Endothelial cell of umbilical vein (primary cell): ENCODE data around the gene CEACAM4. TPM values are rescaled to one million over a fixed set of nuclear protein-coding genes. Genes with fewer than 3 reads are reported as not detected.

Experiments
- BruUV-seq: library from RNA; stranded (reverse); fragments of 400-500 nt; replicated peaks from 2 replicates; lab custom pipeline; 2021; lab: Mats Ljungman, UMichigan
- CTCF ChIA-PET: fragments of 300-600, 350-600 bp; sonication (Branson Sonifier 250); formaldehyde crosslinking; loops from one replicate; lab custom pipeline; 2021; ENCODE audit warnings: antibody characterized with exemption, inconsistent platforms; lab: Charles Lee
- POLR2A ChIA-PET: fragments of 300-600, 350-600 bp; sonication (Branson Sonifier 250); formaldehyde crosslinking; loops from one replicate; lab custom pipeline; 2021; ENCODE audit warnings: antibody characterized with exemption, inconsistent platforms; lab: Charles Lee
- DNase-seq: peaks from one replicate; pipeline ENCODE4 v3.0.0-alpha.2; 2011; ENCODE audit warnings: low read depth, low spot score
- FAIRE-seq: peaks from 2 replicates; lab custom pipeline; 2011; peaks lifted over from hg19 to GRCh38; lab: Jason Lieb, UNC
- H2AFZ ChIP-seq: 2 replicates; pipeline ENCODE4 v1.6.0; 2012; ENCODE audit warnings: low read depth, low read length, control low read depth, inconsistent platforms
- H3K27ac ChIP-seq: 2 replicates; pipeline ENCODE4 v1.5.1; 2011; ENCODE audit warnings: low read depth, mild to moderate bottlenecking, control low read depth, low read length, moderate library complexity; ENCODE audit not compliant: insufficient read depth
- H3K27me3 ChIP-seq, 2 experiments: 2 replicates each; pipeline versions ENCODE4 v1.6.0 to v1.6.1; 2011; ENCODE audit warnings: low read length in 2 of 2, mixed read lengths in 1 of 2; ENCODE audit not compliant: control insufficient read depth in 2 of 2, insufficient read depth in 2 of 2
- H3K36me3 ChIP-seq, 2 experiments: 2 replicates in 1 of 2; 3 replicates in 1 of 2; pipeline ENCODE4 v1.5.1; 2011; ENCODE audit warnings: low read length in 2 of 2, mild to moderate bottlenecking in 1 of 2, moderate library complexity in 1 of 2; ENCODE audit not compliant: control insufficient read depth in 2 of 2, insufficient read depth in 2 of 2; ENCODE audit errors: extremely low read depth in 1 of 2
- H3K4me1 ChIP-seq: 3 replicates; pipeline ENCODE4 v1.5.1; 2011; ENCODE audit warnings: mild to moderate bottlenecking, low read length; ENCODE audit not compliant: control insufficient read depth, insufficient read depth; ENCODE audit errors: extremely low read depth
- H3K4me2 ChIP-seq: 2 replicates; pipeline ENCODE4 v1.6.1; 2011; ENCODE audit warnings: low read length, control low read depth, mixed read lengths; ENCODE audit not compliant: insufficient read depth
- H3K4me3 ChIP-seq, 3 experiments: fragments of 200-600 bp in 1 of 3; sonication (generic), shearing (Covaris generic) in 1 of 3; replicated peaks in 1 of 3; 2 replicates each; pipeline ENCODE4 v1.5.1; 2011 to 2016; ENCODE audit warnings: control low read depth in 3 of 3, low read length in 3 of 3, mild to moderate bottlenecking in 2 of 3, inconsistent platforms in 1 of 3, low read depth in 1 of 3, moderate library complexity in 1 of 3; ENCODE audit not compliant: insufficient read depth in 1 of 3
- H3K79me2 ChIP-seq: 2 replicates; pipeline ENCODE4 v1.6.0; 2012; ENCODE audit warnings: low read length, inconsistent platforms; ENCODE audit not compliant: control insufficient read depth, insufficient read depth
- H3K9ac ChIP-seq: replicated peaks from 2 replicates; pipeline ENCODE3; 2011; ENCODE audit warnings: low read length, control low read depth; ENCODE audit not compliant: insufficient read depth; ENCODE audit errors: extremely low read depth
- H3K9me1 ChIP-seq: replicated peaks from 3 replicates; pipeline ENCODE4 v1.6.0; 2011; ENCODE audit warnings: mild to moderate bottlenecking, low read length; ENCODE audit not compliant: control insufficient read depth, insufficient read depth; ENCODE audit errors: extremely low read depth
- H3K9me3 ChIP-seq: replicated peaks from 2 replicates; pipeline ENCODE4 v1.5.1; 2012; ENCODE audit warnings: low read length, inconsistent platforms; ENCODE audit not compliant: control insufficient read depth, insufficient read depth
- H4K20me1 ChIP-seq: replicated peaks from 2 replicates; pipeline ENCODE3; 2011; ENCODE audit warnings: mild to moderate bottlenecking, low read length; ENCODE audit not compliant: control insufficient read depth, insufficient read depth; ENCODE audit errors: extremely low read depth
- EZH2 ChIP-seq: IDR thresholded peaks from 2 replicates; pipeline ENCODE4 v1.6.1; 2012; ENCODE audit warnings: borderline replicate concordance, low read depth, mild to moderate bottlenecking, moderate library complexity, low read length, inconsistent platforms; ENCODE audit not compliant: severe bottlenecking
- FOS ChIP-seq: IDR thresholded peaks from 2 replicates; pipeline ENCODE4 v1.6.1; 2011; ENCODE audit warnings: mild to moderate bottlenecking, low read length, moderate library complexity, borderline replicate concordance; ENCODE audit not compliant: insufficient read depth
- GATA2 ChIP-seq: IDR thresholded peaks from 2 replicates; pipeline ENCODE4 v1.7.0; 2011; ENCODE audit warnings: low read depth, mild to moderate bottlenecking, moderate library complexity, mixed read lengths, low read length; ENCODE audit not compliant: insufficient read length, insufficient read depth
- JUN ChIP-seq: IDR thresholded peaks from 2 replicates; pipeline ENCODE4 v1.6.1; 2011; ENCODE audit warnings: borderline replicate concordance, low read depth; ENCODE audit not compliant: insufficient read length, insufficient read depth
- MAX ChIP-seq: IDR thresholded peaks from 2 replicates; pipeline ENCODE4 v1.6.1; 2011; ENCODE audit not compliant: insufficient read depth, insufficient read length
- MYC ChIP-seq: IDR thresholded peaks from one replicate; pipeline ENCODE4 v1.6.1; 2011; ENCODE audit warnings: mild to moderate bottlenecking, low read depth, low read length
- POLR2A ChIP-seq: IDR thresholded peaks from 2 replicates; pipeline ENCODE4 v1.6.1; 2012; ENCODE audit warnings: low read depth, mild to moderate bottlenecking, control low read depth, low read length
- POLR2AphosphoS5 ChIP-seq: IDR thresholded peaks from 2 replicates; pipeline ENCODE4 v1.6.1; 2012; ENCODE audit warnings: low read depth, mild to moderate bottlenecking, control low read depth, low read length, moderate library complexity; ENCODE audit not compliant: insufficient read depth
- dilution Hi-C: fragments of 300-500 bp; cut with MboI; formaldehyde crosslinking; loops from one replicate; pipeline ENCODE4 v1.15.0; 2019; ENCODE audit warnings: low sequenced_read_pairs; ENCODE audit not compliant: extremely low pct_ligation_motif_present
- intact Hi-C: fragments of 100-400 bp; cut with micrococcal nuclease; formaldehyde crosslinking; loops from one replicate; pipeline ENCODE4 v1.10.0; 2022
- polyA plus RNA-seq, 4 experiments: library from polyadenylated mRNA; depleted of rRNA in 3 of 4; stranded (reverse) in 3 of 4; unstranded in 1 of 4; fragments of >200 nt; gene quantifications; 2 replicates each; pipeline versions ENCODE4 v1.2.1 to v1.2.3, GENCODE V29; 2011 to 2012; ENCODE audit warnings: missing spikeins in 1 of 4
- total RNA-seq: library from RNA; stranded (reverse); gene quantifications from 2 replicates; pipeline ENCODE4 v1.2.3, GENCODE V29; 2021
- TF ChIP-seq, protein P1 (sequence below), 2 donors: IDR thresholded peaks; 1 replicate in 1 of 2; 2 replicates in 1 of 2; pipeline ENCODE4 v1.5.1; 2011; ENCODE audit warnings: low read length in 2 of 2, mild to moderate bottlenecking in 2 of 2, moderate library complexity in 2 of 2, control low read depth in 1 of 2, inconsistent platforms in 1 of 2, low read depth in 1 of 2; ENCODE audit not compliant: insufficient read depth in 1 of 2; ENCODE audit errors: extremely low read depth in 1 of 2

CEACAM4 gene
- total and polyA plus RNA-seq, 2 donors (not counting 3 experiments of a cell fraction or from before 2014, with no cell fraction given) = not detected

DNA sequence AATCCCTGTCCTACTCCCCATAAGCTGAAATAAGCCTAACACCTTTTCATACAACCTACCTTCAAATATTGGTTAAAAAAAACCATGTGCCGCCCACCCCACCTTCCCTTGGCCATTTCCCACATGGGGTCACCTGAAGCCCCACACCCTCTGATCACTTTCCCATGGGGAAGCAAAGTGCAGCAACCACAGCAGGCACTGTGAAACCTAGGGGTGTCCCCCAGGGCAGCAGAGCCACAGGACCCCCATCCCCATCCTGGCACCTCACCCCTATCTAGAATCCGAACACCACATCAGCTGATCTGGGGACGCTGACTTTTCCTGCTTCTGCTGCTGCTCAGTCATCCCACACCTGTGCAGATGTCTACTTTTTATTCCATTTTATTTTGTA lies 31.0 kb downstream of the CEACAM4 start:
- Histone ChIP-seq H3K79me2 (no peaks in the 10 kb centered on the region), H3K4me3 (no peak overlapping the region), H3K27me3 (peaks cover 8 to 18% of the 10 kb centered on the region in 2 experiments), H3K9me3 (no peaks in the 10 kb centered on the region), H2AFZ (no peak overlapping the region), H3K36me3 (no peaks in the 10 kb centered on the region), H3K27ac (no peak overlapping the region), H3K9ac (no peak overlapping the region), H3K4me2 (no peak overlapping the region), H3K4me1 (peaks cover 5% of the 10 kb centered on the region), H3K9me1 (no peaks in the 10 kb centered on the region), H4K20me1 (no peaks in the 10 kb centered on the region)
- no peak for DNase-seq
- dilution Hi-C loops (no loop called here), intact Hi-C loops (loop anchor here (1.0 to 2.0 kb wide), 3 partner anchors 26 to 147 kb away; no protein-coding TSS in a partner anchor)
- no peak for FAIRE-seq
- BruUV-seq = no TSS peak
- POLR2A ChIA-PET = no interaction called here
- CTCF ChIA-PET = interaction anchor here (0.8 to 3.3 kb wide), 8 partner anchors 9 to 155 kb away, joined by 3 to 25 read pairs (median 6); no protein-coding TSS in a partner anchor
- TF ChIP-seq MYC = no peak
- no peak for TF ChIP-seq POLR2AphosphoS5
- TF ChIP-seq, protein P1, sequence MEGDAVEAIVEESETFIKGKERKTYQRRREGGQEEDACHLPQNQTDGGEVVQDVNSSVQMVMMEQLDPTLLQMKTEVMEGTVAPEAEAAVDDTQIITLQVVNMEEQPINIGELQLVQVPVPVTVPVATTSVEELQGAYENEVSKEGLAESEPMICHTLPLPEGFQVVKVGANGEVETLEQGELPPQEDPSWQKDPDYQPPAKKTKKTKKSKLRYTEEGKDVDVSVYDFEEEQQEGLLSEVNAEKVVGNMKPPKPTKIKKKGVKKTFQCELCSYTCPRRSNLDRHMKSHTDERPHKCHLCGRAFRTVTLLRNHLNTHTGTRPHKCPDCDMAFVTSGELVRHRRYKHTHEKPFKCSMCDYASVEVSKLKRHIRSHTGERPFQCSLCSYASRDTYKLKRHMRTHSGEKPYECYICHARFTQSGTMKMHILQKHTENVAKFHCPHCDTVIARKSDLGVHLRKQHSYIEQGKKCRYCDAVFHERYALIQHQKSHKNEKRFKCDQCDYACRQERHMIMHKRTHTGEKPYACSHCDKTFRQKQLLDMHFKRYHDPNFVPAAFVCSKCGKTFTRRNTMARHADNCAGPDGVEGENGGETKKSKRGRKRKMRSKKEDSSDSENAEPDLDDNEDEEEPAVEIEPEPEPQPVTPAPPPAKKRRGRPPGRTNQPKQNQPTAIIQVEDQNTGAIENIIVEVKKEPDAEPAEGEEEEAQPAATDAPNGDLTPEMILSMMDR (IDR thresholded peaks at IDR 0.05; ENCODE audit: extremely low read depth in 1 of 2, insufficient read depth in 1 of 2, low read depth in 1 of 2, low read length in 2 of 2) = no peak
- no peak for TF ChIP-seq GATA2
- no peak for TF ChIP-seq FOS
- TF ChIP-seq MAX = no peak
- no peak for TF ChIP-seq JUN
- no peak for TF ChIP-seq EZH2
- no peak for TF ChIP-seq POLR2A
